ENCODE data around the gene VPS51.
A peak's percentile ranks its signal among the peaks of the same experiment; 100 is the strongest.

Gene VPS51

DNA sequence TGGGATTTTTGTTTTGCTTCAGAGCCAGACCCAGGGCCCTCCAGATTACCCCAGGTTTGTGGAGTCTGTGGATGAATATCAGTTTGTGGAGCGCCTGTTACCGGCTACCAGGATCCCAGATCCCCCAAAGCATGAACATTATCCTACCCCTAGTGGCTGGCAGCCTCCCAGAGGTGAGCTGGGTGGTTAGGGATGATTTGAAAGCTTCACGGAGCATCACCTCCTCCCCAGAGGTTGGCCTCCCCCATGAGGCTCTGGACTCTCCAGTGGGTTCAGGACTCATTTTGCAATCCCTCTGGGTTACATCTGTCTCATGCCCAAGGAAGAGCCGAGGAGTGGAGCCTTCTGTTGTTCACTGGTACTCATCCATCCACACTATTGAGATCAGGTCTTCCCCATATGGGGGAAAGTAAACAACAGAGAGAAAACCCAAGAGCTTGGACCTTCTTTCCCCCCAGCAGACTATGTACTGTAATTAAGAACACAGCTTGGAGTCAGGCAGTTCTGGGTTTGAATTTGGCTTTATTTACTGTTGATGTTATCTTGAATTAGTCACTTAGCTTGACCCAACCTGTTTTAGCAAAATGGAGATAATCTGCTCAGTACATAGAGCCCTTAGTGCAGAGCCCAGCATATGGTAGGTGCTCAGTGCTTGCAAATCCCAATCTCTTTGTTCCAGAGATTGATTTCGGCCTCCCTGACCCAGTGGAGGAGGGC is 28.6 kb downstream of the VPS51 start:
- TF ChIP-seq, protein P1, sequence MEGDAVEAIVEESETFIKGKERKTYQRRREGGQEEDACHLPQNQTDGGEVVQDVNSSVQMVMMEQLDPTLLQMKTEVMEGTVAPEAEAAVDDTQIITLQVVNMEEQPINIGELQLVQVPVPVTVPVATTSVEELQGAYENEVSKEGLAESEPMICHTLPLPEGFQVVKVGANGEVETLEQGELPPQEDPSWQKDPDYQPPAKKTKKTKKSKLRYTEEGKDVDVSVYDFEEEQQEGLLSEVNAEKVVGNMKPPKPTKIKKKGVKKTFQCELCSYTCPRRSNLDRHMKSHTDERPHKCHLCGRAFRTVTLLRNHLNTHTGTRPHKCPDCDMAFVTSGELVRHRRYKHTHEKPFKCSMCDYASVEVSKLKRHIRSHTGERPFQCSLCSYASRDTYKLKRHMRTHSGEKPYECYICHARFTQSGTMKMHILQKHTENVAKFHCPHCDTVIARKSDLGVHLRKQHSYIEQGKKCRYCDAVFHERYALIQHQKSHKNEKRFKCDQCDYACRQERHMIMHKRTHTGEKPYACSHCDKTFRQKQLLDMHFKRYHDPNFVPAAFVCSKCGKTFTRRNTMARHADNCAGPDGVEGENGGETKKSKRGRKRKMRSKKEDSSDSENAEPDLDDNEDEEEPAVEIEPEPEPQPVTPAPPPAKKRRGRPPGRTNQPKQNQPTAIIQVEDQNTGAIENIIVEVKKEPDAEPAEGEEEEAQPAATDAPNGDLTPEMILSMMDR (IDR thresholded peaks at IDR 0.05): no peak
- peaks cover 33% of the 10 kb centered on the region for H3K36me3 Mint-ChIP-seq (ENCODE audit: low read depth)
- peaks cover 32% of the 10 kb centered on the region for H3K4me1 Mint-ChIP-seq
- H3K27me3 Mint-ChIP-seq (ENCODE audit: low read depth, poor library complexity): no peaks in the 10 kb centered on the region
- H3K4me3 Mint-ChIP-seq: peak overlapping the region; percentile 67
- DNase-seq: no peak
- H3K9me3 Mint-ChIP-seq: no peaks in the 10 kb centered on the region
- H3K27ac Mint-ChIP-seq: no peak overlapping the region

DNA sequence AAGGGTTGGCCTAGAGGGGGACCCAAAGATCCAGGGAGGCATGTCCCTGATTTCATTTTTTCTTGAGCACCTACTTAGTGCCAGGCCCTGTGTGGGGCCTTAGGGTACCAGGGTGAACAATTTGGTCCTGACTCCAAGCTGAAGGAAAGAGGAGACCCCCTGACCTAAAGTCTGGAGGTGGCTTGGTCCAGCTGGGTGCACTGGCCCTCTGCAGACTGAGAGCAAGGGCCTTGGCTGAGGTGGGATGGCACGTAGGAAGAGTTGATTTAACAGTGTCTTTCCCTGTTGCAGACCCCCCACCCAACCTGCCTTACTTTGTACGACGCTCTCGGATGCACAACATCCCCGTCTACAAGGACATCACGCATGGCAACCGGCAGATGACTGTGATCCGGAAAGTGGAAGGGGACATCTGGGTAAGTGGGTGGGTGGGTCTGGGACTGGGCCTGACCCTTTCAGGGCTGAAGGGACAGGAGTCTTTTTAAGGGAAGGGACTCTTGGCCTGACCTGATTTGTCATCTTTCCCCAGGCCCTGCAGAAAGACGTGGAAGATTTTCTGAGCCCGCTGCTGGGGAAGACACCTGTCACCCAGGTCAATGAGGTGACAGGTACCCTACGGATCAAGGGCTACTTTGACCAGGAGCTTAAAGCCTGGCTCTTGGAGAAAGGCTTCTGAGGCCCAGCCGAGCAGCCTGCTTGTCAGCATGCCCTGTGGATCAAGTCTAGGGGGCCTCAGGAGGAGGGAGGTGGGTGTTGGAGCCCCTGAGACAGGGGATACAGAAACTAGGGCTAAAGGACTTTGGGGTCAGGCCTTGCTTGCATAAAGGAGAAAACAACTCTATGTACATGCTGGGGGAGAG is 29.4 kb downstream of the VPS51 start:
- TF ChIP-seq, protein P1 (IDR thresholded peaks at IDR 0.05): no peak
- no peak overlapping the region for H3K4me3 Mint-ChIP-seq
- H3K4me1 Mint-ChIP-seq: peaks cover 32% of the 10 kb centered on the region
- no peak overlapping the region for H3K27ac Mint-ChIP-seq
- peaks cover 25% of the 10 kb centered on the region for H3K36me3 Mint-ChIP-seq (ENCODE audit: low read depth)
- no peaks in the 10 kb centered on the region for H3K9me3 Mint-ChIP-seq
- no peaks in the 10 kb centered on the region for H3K27me3 Mint-ChIP-seq (ENCODE audit: low read depth, poor library complexity)
- DNase-seq: no peak

DNA sequence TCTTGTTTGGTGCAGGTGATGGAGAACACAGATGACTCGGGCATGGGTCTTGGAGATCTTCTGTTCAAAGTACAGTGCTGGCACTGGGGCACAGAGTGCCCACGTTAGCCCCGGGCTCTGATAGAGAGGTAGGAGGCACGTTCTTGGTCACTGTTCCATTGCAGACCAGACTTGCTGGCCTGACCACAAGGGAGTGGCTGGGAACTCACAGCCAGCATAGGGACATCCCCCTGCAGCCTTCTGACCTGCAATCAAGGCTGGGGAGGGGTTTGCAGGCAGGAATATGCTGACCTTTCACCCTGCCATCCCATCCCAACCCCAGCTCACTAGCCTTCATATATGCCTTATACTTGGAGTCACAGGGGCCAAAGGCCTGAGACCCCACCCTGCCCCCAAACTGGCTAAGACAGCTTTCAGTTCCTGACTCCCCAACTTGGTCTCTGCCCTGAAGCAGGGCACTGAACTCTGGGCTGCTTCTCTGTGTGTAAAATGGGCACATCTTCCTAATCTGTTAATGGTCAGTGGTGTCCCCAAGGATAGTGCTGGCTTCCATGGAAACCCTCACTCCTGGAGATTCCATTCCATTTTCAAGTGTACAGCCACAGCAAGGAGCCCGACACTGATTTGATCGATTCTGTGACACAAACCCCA is 30.7 kb downstream of the VPS51 start:
- H3K4me3 Mint-ChIP-seq: no peak overlapping the region
- DNase-seq: no peak

DNA sequence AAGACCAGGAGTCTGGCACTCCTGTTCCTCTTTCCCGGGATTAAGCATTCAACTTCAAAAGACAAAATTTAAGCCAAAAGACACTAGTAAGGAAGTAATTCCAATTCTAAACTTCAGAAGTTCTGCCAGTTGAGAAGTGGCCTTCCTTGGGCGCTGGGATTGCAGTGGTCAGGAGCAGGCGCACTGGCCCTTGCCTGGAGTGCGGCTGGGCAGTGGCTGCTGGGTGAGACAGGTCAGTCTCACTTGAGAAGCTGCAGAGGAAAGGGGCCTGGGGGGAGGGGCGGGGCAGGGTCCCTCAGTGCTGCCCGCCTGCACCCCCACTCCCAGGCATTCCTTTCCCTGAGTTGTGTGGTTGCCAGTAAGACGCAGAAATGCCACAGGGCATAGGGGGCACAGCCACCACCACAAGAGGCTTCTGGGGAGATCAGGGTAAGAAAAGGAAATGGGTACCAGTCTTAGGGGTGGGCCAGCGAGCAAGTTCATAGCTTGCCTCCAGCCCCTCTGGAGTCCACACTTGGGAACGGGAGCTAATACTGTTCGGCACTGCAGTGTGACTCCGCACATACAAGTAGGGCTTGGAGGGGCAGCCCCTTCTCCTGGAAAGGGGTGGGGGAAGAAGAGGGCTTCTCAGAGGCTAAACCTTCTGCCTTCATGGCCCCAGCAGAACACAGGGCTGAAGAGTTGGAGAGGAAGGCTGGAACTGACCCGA is 31.6 kb downstream of the VPS51 start:
- Mint-ChIP-seq H3K36me3 (ENCODE audit: low read depth) (peaks cover 22% of the 10 kb centered on the region), H3K27me3 (ENCODE audit: low read depth, poor library complexity) (no peaks in the 10 kb centered on the region), H3K9me3 (no peaks in the 10 kb centered on the region), H3K4me1 (peaks cover 13% of the 10 kb centered on the region), H3K4me3 (no peak overlapping the region), H3K27ac (peak overlapping the region; percentile 81)
- TF ChIP-seq, protein P1 (IDR thresholded peaks at IDR 0.05): no peak
- no peak for DNase-seq

More for the DNA sequence above, 30.7 kb downstream of the VPS51 start:
- Mint-ChIP-seq H3K27ac (peak overlapping the region; percentile 74), H3K36me3 (ENCODE audit: low read depth) (peaks cover 22% of the 10 kb centered on the region), H3K27me3 (ENCODE audit: low read depth, poor library complexity) (no peaks in the 10 kb centered on the region), H3K9me3 (no peaks in the 10 kb centered on the region), H3K4me1 (peaks cover 20% of the 10 kb centered on the region)
- TF ChIP-seq, protein P1 (IDR thresholded peaks at IDR 0.05): no peak

DNA sequence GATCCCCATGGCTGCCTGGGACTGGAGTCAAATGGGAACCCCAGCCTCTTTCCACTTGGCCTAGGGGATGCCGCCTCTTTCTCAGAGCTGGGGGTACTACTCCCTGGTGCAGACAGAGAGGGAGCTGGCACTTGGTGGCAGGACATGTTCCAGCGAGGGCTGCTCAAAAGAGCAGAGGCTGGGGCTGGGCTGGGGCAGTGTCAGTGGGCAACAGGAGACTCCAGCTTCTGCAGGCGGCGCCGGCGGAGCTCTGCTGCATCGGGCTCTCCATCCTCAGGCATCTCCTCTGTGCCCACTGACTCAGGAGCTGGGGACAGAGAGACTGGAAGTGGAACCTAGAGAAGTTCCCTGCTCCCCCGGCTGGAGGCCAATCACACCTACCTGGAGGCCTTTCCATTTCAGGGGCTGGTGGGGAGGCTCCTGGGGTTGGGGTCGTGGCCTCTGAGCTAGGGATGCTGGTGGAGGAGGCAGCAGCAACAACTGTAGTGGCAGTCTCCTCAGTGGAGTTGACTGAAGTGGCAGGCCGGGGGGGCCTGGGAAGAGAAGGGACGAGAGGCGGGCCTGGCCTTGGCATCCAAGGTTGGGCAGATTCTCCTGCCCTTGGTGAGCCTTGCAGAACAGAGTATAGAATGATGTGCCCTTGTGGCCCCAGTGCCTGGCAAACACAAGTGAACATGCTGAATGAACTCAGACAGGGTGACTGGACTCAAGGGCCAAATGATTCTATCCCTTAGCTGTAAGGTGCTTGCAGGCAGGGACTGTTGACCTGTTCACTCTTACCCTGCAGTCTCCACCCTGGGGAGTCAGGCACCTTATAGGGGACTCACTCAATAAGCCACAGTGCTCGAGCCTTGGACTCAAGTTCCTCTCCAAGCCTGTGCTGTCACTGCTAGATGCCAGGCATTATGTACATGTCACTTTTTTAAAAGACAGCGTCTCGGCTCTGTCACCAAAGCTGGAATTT is 32.5 kb downstream of the VPS51 start:
- TF ChIP-seq, protein P1 (IDR thresholded peaks at IDR 0.05): no peak

More for the DNA sequence above, 32.5 kb downstream of the VPS51 start:
- Mint-ChIP-seq H3K9me3 (no peaks in the 10 kb centered on the region), H3K4me3 (no peak overlapping the region), H3K27ac (peak overlapping the region; percentile 81), H3K4me1 (peaks cover 15% of the 10 kb centered on the region), H3K27me3 (ENCODE audit: low read depth, poor library complexity) (no peaks in the 10 kb centered on the region), H3K36me3 (ENCODE audit: low read depth) (peaks cover 22% of the 10 kb centered on the region)
- no peak for DNase-seq
